ENCODE data around the gene KRTAP10-3. TPM values are rescaled to one million over a fixed set of nuclear protein-coding genes. Genes with fewer than 3 reads are reported as not detected.
A peak's percentile ranks its signal among the peaks of the same experiment; 100 is the strongest.

The KRTAP10-3 gene
- total RNA-seq, 1 experiment from 2014 or later = not detected

DNA sequence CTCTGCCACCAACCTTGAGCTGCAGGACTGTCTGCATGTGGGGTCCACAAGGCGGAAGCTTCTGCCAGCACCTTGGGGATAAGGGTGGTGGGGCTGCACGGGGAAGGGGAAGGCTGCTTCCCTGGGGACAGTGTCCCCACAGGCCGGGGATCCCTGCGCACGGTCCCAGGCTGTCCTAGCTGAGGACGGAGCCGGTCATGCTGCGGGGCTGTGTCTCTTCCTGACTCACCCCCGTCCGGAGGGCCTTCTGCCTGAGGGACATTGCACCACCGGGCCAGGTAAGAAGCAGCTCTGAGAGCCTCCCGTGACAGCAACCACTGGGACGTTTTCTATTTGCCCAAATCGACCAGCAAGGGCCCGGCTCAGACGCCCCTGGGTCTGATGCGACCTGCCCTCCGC, 48.5 kb downstream of the KRTAP10-3 start:
- Histone ChIP-seq H3K27ac (ENCODE audit: low read length) (no peak overlapping the region), H3K4me1 (ENCODE audit: control insufficient read depth, insufficient read depth, low read length) (no peaks in the 10 kb centered on the region), H3K36me3 (ENCODE audit: control insufficient read depth, insufficient read depth, low read length) (no peaks in the 10 kb centered on the region), H3K9me3 (ENCODE audit: control insufficient read depth, insufficient read depth, low read depth, low read length) (no peaks in the 10 kb centered on the region), H3K27me3 (ENCODE audit: control insufficient read depth, insufficient read depth, low read length) (no peaks in the 10 kb centered on the region), H3K4me3 (ENCODE audit: low read depth in 2 of 2, low read length in 2 of 2) (no peak overlapping the region)
- in situ Hi-C loops (cut with HindIII; ENCODE audit: low pct_unique_long_range_greater_than_20kb, low sequenced_read_pairs) = no loop called here
- DNase-seq (ENCODE audit: low read depth, low spot score) (no peak), ATAC-seq (0 out of 2 replicates have a peak, but pooled peaks have one; percentile 13)
- intact Hi-C loops (cut with micrococcal nuclease; ENCODE audit: unreplicated experiment) = loop anchor here (5.0 to 10.0 kb wide), 2 partner anchors 232 to 275 kb away; no protein-coding TSS in a partner anchor
- CTCF ChIA-PET = interaction anchor here (1.3 to 1.5 kb wide), 2 partner anchors 232 to 283 kb away, joined by 3 to 8 read pairs; no protein-coding TSS in a partner anchor
- no peak for TF ChIP-seq REST (IDR thresholded peaks at IDR 0.05; ENCODE audit: insufficient read depth in 1 of 2, low read depth in 2 of 2, low read length in 1 of 2)
- TF ChIP-seq, protein P1, sequence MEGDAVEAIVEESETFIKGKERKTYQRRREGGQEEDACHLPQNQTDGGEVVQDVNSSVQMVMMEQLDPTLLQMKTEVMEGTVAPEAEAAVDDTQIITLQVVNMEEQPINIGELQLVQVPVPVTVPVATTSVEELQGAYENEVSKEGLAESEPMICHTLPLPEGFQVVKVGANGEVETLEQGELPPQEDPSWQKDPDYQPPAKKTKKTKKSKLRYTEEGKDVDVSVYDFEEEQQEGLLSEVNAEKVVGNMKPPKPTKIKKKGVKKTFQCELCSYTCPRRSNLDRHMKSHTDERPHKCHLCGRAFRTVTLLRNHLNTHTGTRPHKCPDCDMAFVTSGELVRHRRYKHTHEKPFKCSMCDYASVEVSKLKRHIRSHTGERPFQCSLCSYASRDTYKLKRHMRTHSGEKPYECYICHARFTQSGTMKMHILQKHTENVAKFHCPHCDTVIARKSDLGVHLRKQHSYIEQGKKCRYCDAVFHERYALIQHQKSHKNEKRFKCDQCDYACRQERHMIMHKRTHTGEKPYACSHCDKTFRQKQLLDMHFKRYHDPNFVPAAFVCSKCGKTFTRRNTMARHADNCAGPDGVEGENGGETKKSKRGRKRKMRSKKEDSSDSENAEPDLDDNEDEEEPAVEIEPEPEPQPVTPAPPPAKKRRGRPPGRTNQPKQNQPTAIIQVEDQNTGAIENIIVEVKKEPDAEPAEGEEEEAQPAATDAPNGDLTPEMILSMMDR (IDR thresholded peaks at IDR 0.05) = no peak
- no peak for TF ChIP-seq TCF7L2 (IDR thresholded peaks at IDR 0.05; ENCODE audit: low read depth, low read length)
- no peak for TF ChIP-seq SIN3A (IDR thresholded peaks at IDR 0.05; ENCODE audit: borderline replicate concordance, insufficient read depth, low read depth, low read length)
- no peak for TF ChIP-seq POLR2AphosphoS5 (IDR thresholded peaks at IDR 0.05; ENCODE audit: low read depth, low read length)
- POLR2A ChIA-PET = no interaction called here
- BruUV-seq (replicated peaks) = no TSS peak

GRCh38 chr21:44509539-44509938, 49.1 kb downstream of the KRTAP10-3 start:
- in situ Hi-C loops (cut with HindIII; ENCODE audit: low pct_unique_long_range_greater_than_20kb, low sequenced_read_pairs) (no loop called here), intact Hi-C loops (cut with micrococcal nuclease; ENCODE audit: unreplicated experiment) (no loop called here)
- ATAC-seq (no peak; the same call in 1 of the 2 replicates), DNase-seq (ENCODE audit: low read depth, low spot score) (no peak)
- H3K27ac ChIP-seq (ENCODE audit: low read length) = no peak overlapping the region
- H3K9me3 ChIP-seq (ENCODE audit: control insufficient read depth, insufficient read depth, low read depth, low read length) = no peaks in the 10 kb centered on the region
- H3K4me1 ChIP-seq (ENCODE audit: control insufficient read depth, insufficient read depth, low read length) = no peaks in the 10 kb centered on the region
- H3K27me3 ChIP-seq (ENCODE audit: control insufficient read depth, insufficient read depth, low read length) = no peaks in the 10 kb centered on the region
- CTCF ChIA-PET = interaction anchor here (0.6 to 1.5 kb wide), 4 partner anchors 233 to 318 kb away, joined by 3 to 15 read pairs (median 6); no protein-coding TSS in a partner anchor
- POLR2A ChIA-PET = no interaction called here
- H3K4me3 ChIP-seq (ENCODE audit: low read depth in 2 of 2, low read length in 2 of 2) = no peak overlapping the region
- H3K36me3 ChIP-seq (ENCODE audit: control insufficient read depth, insufficient read depth, low read length) = no peaks in the 10 kb centered on the region
- TF ChIP-seq SIN3A (IDR thresholded peaks at IDR 0.05; ENCODE audit: borderline replicate concordance, insufficient read depth, low read depth, low read length) (no peak), TCF7L2 (IDR thresholded peaks at IDR 0.05; ENCODE audit: low read depth, low read length) (no peak)
- no TSS peak for BruUV-seq (replicated peaks)

DNA sequence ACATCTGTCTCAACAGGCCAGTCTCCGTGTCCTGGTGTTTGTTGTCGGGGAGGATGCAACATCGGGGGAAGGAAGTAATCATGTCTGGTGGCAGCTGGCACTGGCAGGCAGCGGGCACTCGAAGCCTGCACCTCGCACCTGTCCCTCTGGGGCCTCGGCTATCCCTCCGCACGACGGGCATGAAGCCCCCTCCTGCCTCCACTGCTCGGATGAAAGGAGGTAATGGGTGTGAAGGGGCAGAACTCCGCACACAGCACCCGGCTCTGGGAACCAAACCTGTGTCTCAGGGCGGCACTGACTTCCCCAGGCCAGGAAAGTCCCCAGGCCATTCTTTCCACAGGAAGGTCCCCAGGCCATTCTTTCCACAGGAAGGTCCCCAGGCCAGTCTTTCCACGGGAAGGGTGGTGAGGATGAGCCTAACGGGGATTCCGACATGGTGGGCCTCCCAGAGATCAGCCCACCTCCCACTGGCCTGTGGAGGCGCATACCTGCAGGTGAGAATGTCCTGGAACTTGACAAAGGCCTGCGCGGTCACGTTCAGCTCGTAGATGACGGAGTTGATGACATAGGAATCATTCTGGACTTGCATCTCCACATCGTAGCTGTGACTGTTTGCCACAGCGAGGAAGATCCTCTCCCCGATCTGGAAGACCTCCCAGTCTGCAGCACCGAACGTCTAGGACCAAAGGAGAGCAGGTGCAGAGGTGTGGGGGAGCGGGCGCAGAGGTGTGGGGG, 49.7 kb downstream of the KRTAP10-3 start:
- no TSS peak for BruUV-seq (replicated peaks)
- H3K4me3 ChIP-seq (ENCODE audit: low read depth in 2 of 2, low read length in 2 of 2) = no peak overlapping the region
- H3K27me3 ChIP-seq (ENCODE audit: control insufficient read depth, insufficient read depth, low read length) = no peaks in the 10 kb centered on the region
- H3K9me3 ChIP-seq (ENCODE audit: control insufficient read depth, insufficient read depth, low read depth, low read length) = no peaks in the 10 kb centered on the region
- no peak for ATAC-seq
- no peaks in the 10 kb centered on the region for H3K36me3 ChIP-seq (ENCODE audit: control insufficient read depth, insufficient read depth, low read length)
- ChIA-PET POLR2A (no interaction called here), CTCF (interaction anchor here (0.6 to 0.9 kb wide), 3 partner anchors 90 to 318 kb away, joined by 3 to 15 read pairs (median 5); no protein-coding TSS in a partner anchor)
- no peak for TF ChIP-seq POLR2AphosphoS5 (IDR thresholded peaks at IDR 0.05; ENCODE audit: low read depth, low read length)
- TF ChIP-seq REST (IDR thresholded peaks at IDR 0.05; ENCODE audit: insufficient read depth in 1 of 2, low read depth in 2 of 2, low read length in 1 of 2) = no peak
- no peaks in the 10 kb centered on the region for H3K4me1 ChIP-seq (ENCODE audit: control insufficient read depth, insufficient read depth, low read length)
- intact Hi-C loops (cut with micrococcal nuclease; ENCODE audit: unreplicated experiment) = no loop called here
- no peak overlapping the region for H3K27ac ChIP-seq (ENCODE audit: low read length)
- DNase-seq (ENCODE audit: low read depth, low spot score) = no peak
- in situ Hi-C loops (cut with HindIII; ENCODE audit: low pct_unique_long_range_greater_than_20kb, low sequenced_read_pairs) = no loop called here
